WTC11 (cell line): Measurements from ENCODE around the gene UBE2M.

ENCODE experiments used
- CBFB ChIP-seq: sonication (generic); formaldehyde crosslinking; IDR thresholded peaks from 2 replicates; pipeline ENCODE4 v1.8.1; 2022; ENCODE audit warnings: mild to moderate bottlenecking, low read depth, missing genetic modification reagents
- CREB1 ChIP-seq: sonication (generic); formaldehyde crosslinking; IDR thresholded peaks from 2 replicates; pipeline ENCODE4 v1.8.0; 2023; ENCODE audit warnings: mild to moderate bottlenecking, missing genetic modification reagents
- ETV6 ChIP-seq: sonication (generic); formaldehyde crosslinking; IDR thresholded peaks from 2 replicates; pipeline ENCODE4 v1.8.1; 2022; ENCODE audit warnings: mild to moderate bottlenecking, missing genetic modification reagents
- NFYB ChIP-seq: sonication (generic); formaldehyde crosslinking; conservative IDR thresholded peaks from 2 replicates; pipeline ENCODE4 v1.8.0; 2022; ENCODE audit warnings: low read depth, missing genetic modification reagents
- SOX15 ChIP-seq: fragments of 250-450 bp; sonication (Bioruptor Pico); IDR thresholded peaks from 2 replicates; pipeline ENCODE4 v1.9.0; 2021; ENCODE audit warnings: mild to moderate bottlenecking
- ZNF121 ChIP-seq: sonication (generic); formaldehyde crosslinking; IDR thresholded peaks from 2 replicates; pipeline ENCODE4 v1.8.0; 2023; ENCODE audit warnings: missing genetic modification reagents
- ZNF396 ChIP-seq: fragments of 250-450 bp; sonication (Bioruptor Pico); IDR thresholded peaks from 2 replicates; pipeline ENCODE4 v1.8.0; 2021; ENCODE audit warnings: mild to moderate bottlenecking, moderate library complexity, borderline replicate concordance
- TF ChIP-seq, protein P1 (sequence below): fragments of 200-600 bp; IDR thresholded peaks from 2 replicates; pipeline ENCODE4 v1.8.0; 2022; ENCODE audit warnings: antibody characterized with exemption
- TF ChIP-seq, protein P2 (sequence below): sonication (generic); formaldehyde crosslinking; IDR thresholded peaks from 2 replicates; pipeline ENCODE4 v1.8.1; 2022; ENCODE audit warnings: missing genetic modification reagents, borderline replicate concordance
- TF ChIP-seq, protein P3 (sequence below): sonication (generic); formaldehyde crosslinking; IDR thresholded peaks from 2 replicates; pipeline ENCODE4 v1.8.0; 2022; ENCODE audit warnings: mild to moderate bottlenecking, missing genetic modification reagents

DNA sequence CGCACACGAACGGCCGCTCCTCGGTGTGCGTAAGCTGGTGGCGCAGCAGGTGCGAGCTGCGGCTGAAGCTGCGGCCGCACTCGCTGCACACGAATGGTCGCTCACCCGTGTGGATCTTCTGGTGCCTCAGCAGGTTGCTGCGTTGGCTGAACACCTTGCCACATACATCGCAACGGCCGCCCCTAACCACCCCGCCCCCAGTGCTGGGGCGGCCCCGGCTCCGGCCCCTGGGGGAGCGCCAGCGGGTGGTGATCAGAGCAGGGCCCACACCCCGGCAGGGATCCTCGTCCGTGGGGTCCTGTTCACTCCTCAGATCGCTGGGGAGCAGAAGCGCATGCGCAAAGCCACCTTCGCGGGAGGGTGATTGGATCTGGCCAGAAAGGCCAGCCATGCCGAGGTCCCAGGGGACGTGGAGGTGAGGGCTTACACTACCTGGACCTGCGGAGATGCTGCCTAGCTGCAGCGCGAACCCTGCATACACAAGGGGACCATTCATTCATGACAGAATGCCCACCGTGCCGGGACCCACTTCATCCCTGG, 4.7 kb upstream of the UBE2M start:
- TF ChIP-seq, protein P1, sequence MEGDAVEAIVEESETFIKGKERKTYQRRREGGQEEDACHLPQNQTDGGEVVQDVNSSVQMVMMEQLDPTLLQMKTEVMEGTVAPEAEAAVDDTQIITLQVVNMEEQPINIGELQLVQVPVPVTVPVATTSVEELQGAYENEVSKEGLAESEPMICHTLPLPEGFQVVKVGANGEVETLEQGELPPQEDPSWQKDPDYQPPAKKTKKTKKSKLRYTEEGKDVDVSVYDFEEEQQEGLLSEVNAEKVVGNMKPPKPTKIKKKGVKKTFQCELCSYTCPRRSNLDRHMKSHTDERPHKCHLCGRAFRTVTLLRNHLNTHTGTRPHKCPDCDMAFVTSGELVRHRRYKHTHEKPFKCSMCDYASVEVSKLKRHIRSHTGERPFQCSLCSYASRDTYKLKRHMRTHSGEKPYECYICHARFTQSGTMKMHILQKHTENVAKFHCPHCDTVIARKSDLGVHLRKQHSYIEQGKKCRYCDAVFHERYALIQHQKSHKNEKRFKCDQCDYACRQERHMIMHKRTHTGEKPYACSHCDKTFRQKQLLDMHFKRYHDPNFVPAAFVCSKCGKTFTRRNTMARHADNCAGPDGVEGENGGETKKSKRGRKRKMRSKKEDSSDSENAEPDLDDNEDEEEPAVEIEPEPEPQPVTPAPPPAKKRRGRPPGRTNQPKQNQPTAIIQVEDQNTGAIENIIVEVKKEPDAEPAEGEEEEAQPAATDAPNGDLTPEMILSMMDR: no peak
- TF ChIP-seq ZNF396 (CRISPR knock-in tag) (no peak), CREB1 (CRISPR knock-in tag) (no peak), CBFB (CRISPR knock-in tag) (no peak), SOX15 (no peak), ETV6 (CRISPR knock-in tag) (no peak), ZNF121 (CRISPR knock-in tag) (no peak), NFYB (CRISPR knock-in tag) (no peak)
- TF ChIP-seq, protein P2, sequence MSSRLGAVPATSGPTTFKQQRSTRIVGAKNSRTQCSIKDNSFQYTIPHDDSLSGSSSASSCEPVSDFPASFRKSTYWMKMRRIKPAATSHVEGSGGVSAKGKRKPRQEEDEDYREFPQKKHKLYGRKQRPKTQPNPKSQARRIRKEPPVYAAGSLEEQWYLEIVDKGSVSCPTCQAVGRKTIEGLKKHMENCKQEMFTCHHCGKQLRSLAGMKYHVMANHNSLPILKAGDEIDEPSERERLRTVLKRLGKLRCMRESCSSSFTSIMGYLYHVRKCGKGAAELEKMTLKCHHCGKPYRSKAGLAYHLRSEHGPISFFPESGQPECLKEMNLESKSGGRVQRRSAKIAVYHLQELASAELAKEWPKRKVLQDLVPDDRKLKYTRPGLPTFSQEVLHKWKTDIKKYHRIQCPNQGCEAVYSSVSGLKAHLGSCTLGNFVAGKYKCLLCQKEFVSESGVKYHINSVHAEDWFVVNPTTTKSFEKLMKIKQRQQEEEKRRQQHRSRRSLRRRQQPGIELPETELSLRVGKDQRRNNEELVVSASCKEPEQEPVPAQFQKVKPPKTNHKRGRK (CRISPR knock-in tag): no peak
- TF ChIP-seq, protein P3, sequence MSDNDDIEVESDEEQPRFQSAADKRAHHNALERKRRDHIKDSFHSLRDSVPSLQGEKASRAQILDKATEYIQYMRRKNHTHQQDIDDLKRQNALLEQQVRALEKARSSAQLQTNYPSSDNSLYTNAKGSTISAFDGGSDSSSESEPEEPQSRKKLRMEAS (CRISPR knock-in tag): no peak
